GM23338 (cell line): ENCODE data around the gene UVRAG. TPM values are rescaled to one million over a fixed set of nuclear protein-coding genes. Genes with fewer than 3 reads are reported as not detected.

Source experiments
- ATAC-seq: fragments of 200-7000 bp; cut with Tn5 transposase; 3 replicates; pipeline ENCODE4 v1.9.1; 2020
- DNase-seq: peaks from one replicate; pipeline ENCODE4 v3.0.0-alpha.2; 2015; ENCODE audit warnings: low spot score
- H2AFZ ChIP-seq: fragments of 200-600 bp; sonication (generic); 2 replicates; pipeline ENCODE4 v1.8.0; 2016; ENCODE audit warnings: antibody characterized with exemption, mild to moderate bottlenecking, moderate library complexity
- H3F3A ChIP-seq: fragments of 200-600 bp; sonication (generic); replicated peaks from 2 replicates; pipeline ENCODE4 v1.8.0; 2017; ENCODE audit warnings: antibody characterized with exemption, mixed run types, low read depth
- H3K27ac ChIP-seq: fragments of 200-600 bp; sonication (generic); 2 replicates; pipeline ENCODE4 v1.6.1; 2016; ENCODE audit warnings: low read depth
- H3K27me3 ChIP-seq: fragments of 200-600 bp; sonication (generic); 2 replicates; pipeline ENCODE4 v1.8.0; 2016; ENCODE audit warnings: mild to moderate bottlenecking, mixed run types, moderate library complexity; ENCODE audit not compliant: insufficient read depth
- H3K36me3 ChIP-seq: fragments of 200-600 bp; sonication (generic); 2 replicates; pipeline ENCODE4 v1.8.0; 2016; ENCODE audit warnings: mild to moderate bottlenecking; ENCODE audit not compliant: insufficient read depth
- H3K4me1 ChIP-seq: fragments of 200-600 bp; sonication (generic); 2 replicates; pipeline ENCODE4 v1.8.0; 2016; ENCODE audit warnings: mild to moderate bottlenecking, moderate library complexity; ENCODE audit not compliant: insufficient read depth
- H3K4me2 ChIP-seq: fragments of 200-600 bp; sonication (generic); 2 replicates; pipeline ENCODE4 v1.7.1; 2017; ENCODE audit warnings: mixed run types
- H3K4me3 ChIP-seq: fragments of 200-600 bp; sonication (generic); 2 replicates; pipeline ENCODE4 v1.6.1; 2016; ENCODE audit warnings: mixed run types
- H3K79me2 ChIP-seq: fragments of 200-600 bp; sonication (generic); replicated peaks from 2 replicates; pipeline ENCODE4 v1.8.0; 2017; ENCODE audit warnings: mild to moderate bottlenecking; ENCODE audit not compliant: insufficient read depth
- H3K9me2 ChIP-seq: fragments of 200-600 bp; sonication (generic); 2 replicates; pipeline ENCODE4 v1.8.0; 2017; ENCODE audit not compliant: insufficient read depth
- H4K20me1 ChIP-seq: fragments of 200-600 bp; sonication (generic); replicated peaks from 2 replicates; pipeline ENCODE4 v1.8.0; 2017; ENCODE audit warnings: mild to moderate bottlenecking; ENCODE audit not compliant: insufficient read depth
- H3K27ac Mint-ChIP-seq: 2 replicates; pipeline ENCODE4 v1.8.0; 2020; ENCODE audit warnings: inconsistent platforms, mild to moderate bottlenecking, moderate library complexity, mixed read lengths
- H3K27me3 Mint-ChIP-seq: 3 replicates; pipeline ENCODE4 v1.8.0; 2022; ENCODE audit warnings: low read depth, mild to moderate bottlenecking, moderate library complexity, mixed read lengths, inconsistent platforms; ENCODE audit not compliant: insufficient read depth, poor library complexity
- H3K36me3 Mint-ChIP-seq: 3 replicates; pipeline ENCODE4 v1.8.0; 2021; ENCODE audit warnings: low read depth, mild to moderate bottlenecking, inconsistent platforms, moderate library complexity, mixed read lengths
- H3K4me1 Mint-ChIP-seq: 3 replicates; pipeline ENCODE4 v1.8.0; 2020; ENCODE audit warnings: mild to moderate bottlenecking, inconsistent platforms, mixed read lengths
- H3K4me3 Mint-ChIP-seq: 3 replicates; pipeline ENCODE4 v1.8.0; 2021; ENCODE audit warnings: moderate library complexity, mild to moderate bottlenecking, inconsistent platforms, mixed read lengths
- H3K9me3 Mint-ChIP-seq: 3 replicates; pipeline ENCODE4 v1.8.0; 2020; ENCODE audit warnings: moderate library complexity, mild to moderate bottlenecking, inconsistent platforms, mixed read lengths
- CREB1 ChIP-seq: fragments of 250-450 bp; sonication (Bioruptor Pico); IDR thresholded peaks from 2 replicates; pipeline ENCODE4 v1.5.0; 2020; ENCODE audit warnings: low read depth, mild to moderate bottlenecking, moderate library complexity
- CTCF ChIP-seq, 2 experiments: fragments of 200-600 bp in 1 of 2; sonication (generic) in 1 of 2; conservative IDR thresholded peaks; 2 replicates each; pipeline versions ENCODE4 v1.5.1 to v1.6.1; 2016 to 2017; ENCODE audit warnings: antibody characterized with exemption in 2 of 2, low read depth in 2 of 2, mild to moderate bottlenecking in 2 of 2, moderate library complexity in 1 of 2
- EZH2 ChIP-seq: fragments of 200-600 bp; sonication (generic); IDR thresholded peaks from one replicate; pipeline ENCODE4 v1.8.0; 2017; ENCODE audit warnings: antibody characterized with exemption, mild to moderate bottlenecking, low read depth; ENCODE audit not compliant: unreplicated experiment
- EZH2phosphoT487 ChIP-seq: fragments of 200-600 bp; sonication (generic); IDR thresholded peaks from one replicate; pipeline ENCODE4 v1.8.1; 2018; ENCODE audit warnings: antibody characterized with exemption; ENCODE audit not compliant: unreplicated experiment
- JUNB ChIP-seq: IDR thresholded peaks from one replicate; pipeline ENCODE4 v1.6.1; 2016; ENCODE audit warnings: antibody characterized with exemption; ENCODE audit not compliant: unreplicated experiment
- NANOG ChIP-seq: IDR thresholded peaks from 2 replicates; pipeline ENCODE4 v1.6.1; 2016; ENCODE audit warnings: antibody characterized with exemption, borderline replicate concordance
- POLR2AphosphoS5 ChIP-seq: IDR thresholded peaks from 2 replicates; pipeline ENCODE4 v1.6.1; 2016; ENCODE audit warnings: antibody characterized with exemption, low read depth
- STAT1 ChIP-seq: IDR thresholded peaks from one replicate; pipeline ENCODE4 v1.6.1; 2016; ENCODE audit warnings: antibody characterized with exemption; ENCODE audit not compliant: unreplicated experiment
- ZNF114 ChIP-seq: fragments of 250-450 bp; sonication (Bioruptor Pico); IDR thresholded peaks from 2 replicates; pipeline ENCODE4 v1.5.0; 2020; ENCODE audit warnings: mild to moderate bottlenecking, moderate library complexity
- ZNF331 ChIP-seq: fragments of 250-450 bp; sonication (Bioruptor Pico); IDR thresholded peaks from 2 replicates; pipeline ENCODE4 v1.5.0; 2020; ENCODE audit warnings: low read depth, mild to moderate bottlenecking, moderate library complexity
- ZNF462 ChIP-seq: fragments of 250-450 bp; sonication (Bioruptor Pico); IDR thresholded peaks from 2 replicates; pipeline ENCODE4 v1.5.0; 2020; ENCODE audit warnings: mild to moderate bottlenecking, moderate library complexity
- polyA plus RNA-seq: library from polyadenylated mRNA; unstranded; fragments of >200 nt; fragmentation: Nextera tagmentation; extraction: Ambion mirVana; gene quantifications from 2 replicates; pipeline ENCODE4 v1.2.1, GENCODE V29; 2016
- total RNA-seq: library from RNA; depleted of rRNA; stranded (reverse); fragments of >200 nt; shearing (Covaris generic); gene quantifications from 2 replicates; pipeline ENCODE4 v1.2.3, GENCODE V29; 2014
- TF ChIP-seq, protein P1 (sequence below): IDR thresholded peaks from one replicate; pipeline ENCODE4 v1.6.1; 2018; ENCODE audit warnings: antibody characterized with exemption; ENCODE audit not compliant: unreplicated experiment
- TF ChIP-seq, protein P2 (sequence below): IDR thresholded peaks from 2 replicates; pipeline ENCODE4 v1.6.1; 2016; ENCODE audit warnings: antibody characterized with exemption

UVRAG gene
- total and polyA plus RNA-seq, 2 experiments from 2014 or later: 15.3 to 17.4 TPM

GRCh38 chr11:75993126-75993525 is 178.1 kb downstream of the UVRAG start (continued):
- TF ChIP-seq, protein P1, sequence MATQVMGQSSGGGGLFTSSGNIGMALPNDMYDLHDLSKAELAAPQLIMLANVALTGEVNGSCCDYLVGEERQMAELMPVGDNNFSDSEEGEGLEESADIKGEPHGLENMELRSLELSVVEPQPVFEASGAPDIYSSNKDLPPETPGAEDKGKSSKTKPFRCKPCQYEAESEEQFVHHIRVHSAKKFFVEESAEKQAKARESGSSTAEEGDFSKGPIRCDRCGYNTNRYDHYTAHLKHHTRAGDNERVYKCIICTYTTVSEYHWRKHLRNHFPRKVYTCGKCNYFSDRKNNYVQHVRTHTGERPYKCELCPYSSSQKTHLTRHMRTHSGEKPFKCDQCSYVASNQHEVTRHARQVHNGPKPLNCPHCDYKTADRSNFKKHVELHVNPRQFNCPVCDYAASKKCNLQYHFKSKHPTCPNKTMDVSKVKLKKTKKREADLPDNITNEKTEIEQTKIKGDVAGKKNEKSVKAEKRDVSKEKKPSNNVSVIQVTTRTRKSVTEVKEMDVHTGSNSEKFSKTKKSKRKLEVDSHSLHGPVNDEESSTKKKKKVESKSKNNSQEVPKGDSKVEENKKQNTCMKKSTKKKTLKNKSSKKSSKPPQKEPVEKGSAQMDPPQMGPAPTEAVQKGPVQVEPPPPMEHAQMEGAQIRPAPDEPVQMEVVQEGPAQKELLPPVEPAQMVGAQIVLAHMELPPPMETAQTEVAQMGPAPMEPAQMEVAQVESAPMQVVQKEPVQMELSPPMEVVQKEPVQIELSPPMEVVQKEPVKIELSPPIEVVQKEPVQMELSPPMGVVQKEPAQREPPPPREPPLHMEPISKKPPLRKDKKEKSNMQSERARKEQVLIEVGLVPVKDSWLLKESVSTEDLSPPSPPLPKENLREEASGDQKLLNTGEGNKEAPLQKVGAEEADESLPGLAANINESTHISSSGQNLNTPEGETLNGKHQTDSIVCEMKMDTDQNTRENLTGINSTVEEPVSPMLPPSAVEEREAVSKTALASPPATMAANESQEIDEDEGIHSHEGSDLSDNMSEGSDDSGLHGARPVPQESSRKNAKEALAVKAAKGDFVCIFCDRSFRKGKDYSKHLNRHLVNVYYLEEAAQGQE: no peak
- TF ChIP-seq NANOG (no peak), ZNF331 (CRISPR knock-in tag) (no peak), EZH2 (no peak), POLR2AphosphoS5 (no peak)
- TF ChIP-seq, protein P2, sequence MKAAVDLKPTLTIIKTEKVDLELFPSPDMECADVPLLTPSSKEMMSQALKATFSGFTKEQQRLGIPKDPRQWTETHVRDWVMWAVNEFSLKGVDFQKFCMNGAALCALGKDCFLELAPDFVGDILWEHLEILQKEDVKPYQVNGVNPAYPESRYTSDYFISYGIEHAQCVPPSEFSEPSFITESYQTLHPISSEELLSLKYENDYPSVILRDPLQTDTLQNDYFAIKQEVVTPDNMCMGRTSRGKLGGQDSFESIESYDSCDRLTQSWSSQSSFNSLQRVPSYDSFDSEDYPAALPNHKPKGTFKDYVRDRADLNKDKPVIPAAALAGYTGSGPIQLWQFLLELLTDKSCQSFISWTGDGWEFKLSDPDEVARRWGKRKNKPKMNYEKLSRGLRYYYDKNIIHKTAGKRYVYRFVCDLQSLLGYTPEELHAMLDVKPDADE: no peak

DNA sequence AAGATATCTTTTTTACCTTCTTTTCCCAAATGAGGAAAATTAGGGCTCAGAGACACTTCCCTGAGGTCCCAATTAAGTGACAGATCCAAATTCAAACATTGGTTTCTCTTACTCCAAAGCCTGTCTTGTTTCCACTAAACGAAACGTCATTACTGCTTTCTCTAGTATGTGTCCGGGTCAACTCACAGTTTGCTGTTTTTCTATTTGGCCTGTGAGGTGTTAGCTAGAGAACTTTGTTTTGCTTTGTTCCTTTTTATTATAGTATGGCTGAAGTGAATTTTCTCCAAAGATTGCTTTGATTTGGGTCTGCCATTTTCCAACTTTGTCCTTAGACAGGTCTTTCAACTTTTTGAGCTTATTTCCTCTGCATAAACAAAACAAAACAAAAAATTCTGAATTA is 179.6 kb downstream of the UVRAG start:
- H3K9me2 ChIP-seq: 0 out of 2 replicates have a peak, but pooled peaks cover 3% of the 10 kb centered on the region
- Mint-ChIP-seq H3K4me3 (no peak overlapping the region), H3K27ac (no peak overlapping the region), H3K4me1 (peaks cover 5% of the 10 kb centered on the region; the same call in 2 of the 3 replicates), H3K9me3 (no peaks in the 10 kb centered on the region; the same call in 2 of the 3 replicates), H3K27me3 (no peaks in the 10 kb centered on the region), H3K36me3 (no peaks in the 10 kb centered on the region; the same call in 2 of the 3 replicates)
- H3K27ac ChIP-seq: no peak overlapping the region
- no peaks in the 10 kb centered on the region for H3K27me3 ChIP-seq
- no peak overlapping the region for H2AFZ ChIP-seq
- DNase-seq: no peak
- H3K36me3 ChIP-seq: no peaks in the 10 kb centered on the region
- no peaks in the 10 kb centered on the region for H3F3A ChIP-seq
- no peak overlapping the region for H3K4me2 ChIP-seq
- no peaks in the 10 kb centered on the region for H4K20me1 ChIP-seq
- no peak overlapping the region for H3K4me3 ChIP-seq
- H3K4me1 ChIP-seq: peaks cover 3% of the 10 kb centered on the region; the same call in 1 of the 2 replicates
- no peak for ATAC-seq
- no peaks in the 10 kb centered on the region for H3K79me2 ChIP-seq
- TF ChIP-seq NANOG (no peak), JUNB (no peak), ZNF462 (CRISPR knock-in tag) (no peak), EZH2 (no peak), ZNF114 (CRISPR knock-in tag) (no peak), STAT1 (no peak), EZH2phosphoT487 (no peak), CTCF (conservative IDR thresholded peaks at IDR 0.05; ENCODE audit: low read depth in 2 of 2) (no peak), POLR2AphosphoS5 (no peak), CREB1 (no peak)
